K562 (cell line): ENCODE measurements around the gene SLC1A5. TPM values are rescaled to one million over a fixed set of nuclear protein-coding genes. Genes with fewer than 3 reads are reported as not detected.

ENCODE experiments used
- ATAC-seq: fragments of 200-7000 bp; cut with Tn5 transposase; 3 replicates; pipeline ENCODE4 v1.9.1; 2020; ENCODE audit warnings: moderate library complexity
- BruUV-seq: library from RNA; stranded (reverse); fragments of 400-500 nt; replicated peaks from 2 replicates; lab custom pipeline; 2021; lab: Mats Ljungman, UMichigan
- CTCF ChIA-PET: fragments of 300-600 bp; formaldehyde crosslinking; extraction: SDS; loops from one replicate; lab custom pipeline; 2021; ENCODE audit warnings: low intra/inter-chr PET ratio; lab: Yijun Ruan, JAX
- POLR2A ChIA-PET: fragments of 300-600, 350-650 bp; sonication (Branson Sonifier 250); formaldehyde crosslinking; extraction: SDS; loops from one replicate; lab custom pipeline; 2021; ENCODE audit warnings: antibody characterized with exemption, inconsistent platforms; lab: Yijun Ruan, JAX
- DNase-seq, 4 experiments: peaks; one replicate each; pipeline versions ENCODE4 v3.0.0 to v3.0.0-alpha.2; 2011 to 2018; ENCODE audit warnings: low spot score in 3 of 4, mixed read lengths in 3 of 4; ENCODE audit errors: extremely low read depth in 1 of 4
- FAIRE-seq: peaks from 2 replicates; lab custom pipeline; 2011; peaks lifted over from hg19 to GRCh38; lab: Jason Lieb, UNC
- H2AFZ ChIP-seq: 2 replicates; pipeline ENCODE4 v1.6.0; 2011; ENCODE audit warnings: low read depth, low read length, control low read depth, inconsistent platforms
- H3K27ac ChIP-seq: fragments of 200-600 bp; 3 replicates; pipeline ENCODE4 v1.8.0; 2011; ENCODE audit warnings: low read depth, mild to moderate bottlenecking, control low read depth, inconsistent platforms, low read length, moderate library complexity, mixed read lengths; ENCODE audit errors: extremely low read depth
- H3K27me3 ChIP-seq, 2 experiments: fragments of 300-600 bp in 1 of 2; 2 replicates in 1 of 2; 3 replicates in 1 of 2; pipeline versions ENCODE4 v1.6.0 to v1.8.0; 2011; ENCODE audit warnings: inconsistent platforms in 2 of 2, low read length in 2 of 2, mild to moderate bottlenecking in 1 of 2, mixed read lengths in 1 of 2, moderate library complexity in 1 of 2; ENCODE audit not compliant: control insufficient read depth in 2 of 2, insufficient read depth in 2 of 2
- H3K36me3 ChIP-seq: fragments of 300-600 bp; 3 replicates; pipeline ENCODE4 v1.8.0; 2011; ENCODE audit warnings: mild to moderate bottlenecking, low read length, inconsistent platforms; ENCODE audit not compliant: control insufficient read depth, insufficient read depth
- H3K4me1 ChIP-seq, 2 experiments: fragments of 200-600 bp in 1 of 2; replicated peaks in 1 of 2; 2 replicates in 1 of 2; 3 replicates in 1 of 2; pipeline versions ENCODE4 v1.5.1 to v1.8.0; 2011; ENCODE audit warnings: inconsistent platforms in 2 of 2, low read length in 2 of 2, mild to moderate bottlenecking in 1 of 2, mixed read lengths in 1 of 2, moderate library complexity in 1 of 2; ENCODE audit not compliant: control insufficient read depth in 2 of 2, insufficient read depth in 2 of 2
- H3K4me2 ChIP-seq: 2 replicates; pipeline ENCODE4 v1.6.1; 2011; ENCODE audit warnings: low read length, control low read depth, inconsistent platforms, mixed read lengths; ENCODE audit not compliant: insufficient read depth
- H3K4me3 ChIP-seq: fragments of 200-600 bp; sonication (generic), shearing (Covaris generic); 2 replicates; pipeline ENCODE4 v1.5.1; 2016; ENCODE audit warnings: control low read depth, inconsistent platforms
- H3K79me2 ChIP-seq: fragments of 200-600 bp; 3 replicates; pipeline ENCODE4 v1.8.0; 2011; ENCODE audit warnings: low read length, inconsistent platforms; ENCODE audit not compliant: control insufficient read depth, insufficient read depth
- H3K9ac ChIP-seq, 2 experiments: 2 replicates each; pipeline versions ENCODE4 v1.6.0 to v1.6.1; 2011; ENCODE audit warnings: low read depth in 2 of 2, low read length in 2 of 2, control low read depth in 1 of 2, inconsistent platforms in 1 of 2, mild to moderate bottlenecking in 1 of 2, mixed read lengths in 1 of 2; ENCODE audit not compliant: insufficient read depth in 1 of 2
- H3K9me1 ChIP-seq: one replicate; pipeline ENCODE4 v1.6.0; 2011; ENCODE audit warnings: inconsistent platforms, mild to moderate bottlenecking, low read length, moderate library complexity; ENCODE audit not compliant: control insufficient read depth, insufficient read depth
- H3K9me3 ChIP-seq: replicated peaks from 2 replicates; pipeline ENCODE4 v1.5.1; 2011; ENCODE audit warnings: low read depth, low read length, inconsistent platforms; ENCODE audit not compliant: control insufficient read depth, insufficient read depth
- H4K20me1 ChIP-seq: replicated peaks from 2 replicates; pipeline ENCODE4 v1.6.1; 2011; ENCODE audit warnings: low read length, inconsistent platforms, mixed read lengths; ENCODE audit not compliant: control insufficient read depth, insufficient read depth
- BHLHE40 ChIP-seq: IDR thresholded peaks from 2 replicates; pipeline ENCODE4 v1.6.1; 2011; ENCODE audit warnings: low read length, improper control_type of control experiment
- CHD4 ChIP-seq: fragments of 200-600 bp; sonication (generic); IDR thresholded peaks from 3 replicates; pipeline ENCODE4 v1.6.1; 2012; ENCODE audit warnings: low read depth, mild to moderate bottlenecking, mixed read lengths, low read length, inconsistent platforms; ENCODE audit not compliant: insufficient read depth, insufficient replicate concordance, poor library complexity, severe bottlenecking
- EWSR1 ChIP-seq: fragments of 450-650 bp; IDR thresholded peaks from 2 replicates; pipeline ENCODE4 v1.6.1; 2018; ENCODE audit warnings: borderline replicate concordance, mild to moderate bottlenecking, low read depth, moderate library complexity; ENCODE audit not compliant: partially characterized antibody
- FOXA3 ChIP-seq, 2 experiments: fragments of 450-650 bp in 1 of 2; sonication (generic) in 1 of 2; formaldehyde crosslinking; IDR thresholded peaks in 1 of 2; conservative IDR thresholded peaks in 1 of 2; 2 replicates each; pipeline versions ENCODE4 v1.4.0 to v1.8.0; 2020 to 2022; ENCODE audit warnings: mild to moderate bottlenecking in 2 of 2, missing genetic modification reagents in 1 of 2
- FUS ChIP-seq: fragments of 200-400 bp; formaldehyde crosslinking; optimal IDR thresholded peaks from 2 replicates; pipeline ENCODE3; 2017; ENCODE audit warnings: low read depth, low read length
- GTF2A2 ChIP-seq: IDR thresholded peaks from 2 replicates; pipeline ENCODE4 v1.6.1; 2016; ENCODE audit warnings: mild to moderate bottlenecking, missing genetic modification characterization, missing compliant biosample characterization
- ZBTB9 ChIP-seq: fragments of 450-650 bp; formaldehyde crosslinking; IDR thresholded peaks from 2 replicates; pipeline ENCODE4 v1.4.0; 2020; ENCODE audit warnings: mild to moderate bottlenecking, moderate library complexity
- ZMIZ1 ChIP-seq, 2 experiments: fragments of 150-350 bp in 1 of 2; IDR thresholded peaks; 2 replicates each; pipeline ENCODE4 v1.6.1; 2012 to 2016; ENCODE audit warnings: low read depth in 2 of 2, low read length in 2 of 2, mild to moderate bottlenecking in 1 of 2, moderate library complexity in 1 of 2
- WGBS: fragments of 100-300 bp; shearing (Covaris generic); methylation state at CpG from one replicate; pipeline ENCODE4 v1.1.6; 2016; ENCODE audit warnings: low coverage, mixed read lengths; ENCODE audit not compliant: insufficient coverage; ENCODE audit errors: missing lambda C conversion rate; 5-methylcytosine and 5-hydroxymethylcytosine counted together
- in situ Hi-C: fragments of 300-500 bp; cut with MboI; formaldehyde crosslinking; loops from 4 replicates; pipeline ENCODE4 v1.15.0; 2018; ENCODE audit warnings: inconsistent platforms, mixed read lengths
- intact Hi-C: fragments of 100-400 bp; cut with micrococcal nuclease; formaldehyde crosslinking; loops from 2 replicates; pipeline ENCODE4 v1.14.2; 2022
- polyA plus RNA-seq, 8 experiments: library from polyadenylated mRNA; depleted of rRNA in 4 of 8; stranded (reverse) in 5 of 8; unstranded in 3 of 8; fragments of >200 nt; fragmentation: Nextera tagmentation in 2 of 8; fragmentation: Illumina TruSeq in 1 of 8; extraction: Ambion mirVana in 2 of 8; extraction: Trizol in 1 of 8; gene quantifications; 2 replicates each; pipeline versions ENCODE4 v1.2.1 to v1.2.3, GENCODE V29; 2011 to 2014; ENCODE audit warnings: inconsistent platforms in 1 of 8, missing spikeins in 1 of 8
- total RNA-seq, 7 experiments: library from RNA; depleted of rRNA in 6 of 7; stranded (reverse); fragments of >200 nt in 6 of 7; fragmentation: Illumina TruSeq in 2 of 7; extraction: Trizol in 2 of 7; gene quantifications; 2 replicates each; pipeline versions ENCODE4 v1.2.1 to v1.2.3, GENCODE V29; 2011 to 2021; ENCODE audit warnings: low replicate concordance in 1 of 7

The SLC1A5 gene
- total and polyA plus RNA-seq, 9 of the 15 experiments (the other 6 are each of a cell fraction or from before 2014, with no cell fraction given), result 31.2 to 417 (median 134) TPM

- no peak for FAIRE-seq
- 92% methylated on average over 12 of the region's 14 CpGs for WGBS
- intact Hi-C loops, result no loop called here
Measured at GRCh38 chr19:46726971-46727501, 61.4 kb downstream of the SLC1A5 start.

GRCh38 chr19:46726551-46726950 is 61.8 kb downstream of the SLC1A5 start:
- peaks cover 8% of the 10 kb centered on the region for H3K9me1 ChIP-seq
- ATAC-seq, result no peak
- FAIRE-seq, result no peak
- H3K79me2 ChIP-seq, result peaks cover 36% of the 10 kb centered on the region
- peaks cover 98% of the 10 kb centered on the region for H3K36me3 ChIP-seq
- ChIA-PET CTCF (no interaction called here), POLR2A (interaction anchor here (0.5 kb wide), 1 partner anchor 8 kb away, joined by 3 read pairs; no protein-coding TSS in a partner anchor)
- H3K27me3 ChIP-seq, result no peaks in the 10 kb centered on the region
- H3K4me2 ChIP-seq, result no peak overlapping the region
- no peaks in the 10 kb centered on the region for H3K9me3 ChIP-seq
- peaks cover 32% of the 10 kb centered on the region for H4K20me1 ChIP-seq
- DNase-seq, result no peak
- peaks cover 15 to 67% of the 10 kb centered on the region in 2 experiments for H3K4me1 ChIP-seq
- in situ Hi-C loops (no loop called here), intact Hi-C loops (no loop called here)
- 94% methylated on average over 10 of the region's 10 CpGs for WGBS
- H2AFZ ChIP-seq, result no peak overlapping the region
- no peak overlapping the region for H3K9ac ChIP-seq
- no peak overlapping the region for H3K27ac ChIP-seq
- H3K4me3 ChIP-seq, result no peak overlapping the region
- BruUV-seq, result no TSS peak
- TF ChIP-seq FOXA3 (CRISPR knock-in tag; conservative IDR thresholded peaks at IDR 0.05 in 1 of 2, IDR thresholded peaks at IDR 0.05 in 1 of 2) (no peak), ZMIZ1 (IDR thresholded peaks at IDR 0.05; ENCODE audit: low read depth in 2 of 2, low read length in 2 of 2) (no peak), CHD4 (no peak), FUS (no peak), ZBTB9 (CRISPR knock-in tag) (no peak), GTF2A2 (tag) (no peak)

More at GRCh38 chr19:46726971-46727501, 61.4 kb downstream of the SLC1A5 start:
- Histone ChIP-seq H2AFZ (no peak overlapping the region), H3K27ac (no peak overlapping the region), H3K79me2 (peaks cover 40% of the 10 kb centered on the region), H3K9me1 (peaks cover 8% of the 10 kb centered on the region), H3K4me1 (peaks cover 19 to 67% of the 10 kb centered on the region in 2 experiments), H3K4me2 (no peak overlapping the region), H3K27me3 (no peaks in the 10 kb centered on the region), H3K9ac (no peak overlapping the region), H3K9me3 (no peaks in the 10 kb centered on the region), H3K36me3 (peaks cover 98% of the 10 kb centered on the region), H3K4me3 (no peak overlapping the region), H4K20me1 (peaks cover 37% of the 10 kb centered on the region)
- BruUV-seq, result TSS peak; percentile 21
- in situ Hi-C loops, result no loop called here
- ChIA-PET POLR2A (interaction anchor here (0.5 kb wide), 1 partner anchor 9 kb away, joined by 3 read pairs; no protein-coding TSS in a partner anchor), CTCF (no interaction called here)
- ATAC-seq, result no peak
- no peak for DNase-seq
- TF ChIP-seq EWSR1, result no peak
- no peak for TF ChIP-seq BHLHE40
